ENCODE data around the gene F10. TPM values are rescaled to one million over a fixed set of nuclear protein-coding genes. Genes with fewer than 3 reads are reported as not detected.

Gene F10
- total and polyA plus RNA-seq, 2 experiments from 2014 or later = 0.76 to 1.6 TPM

DNA sequence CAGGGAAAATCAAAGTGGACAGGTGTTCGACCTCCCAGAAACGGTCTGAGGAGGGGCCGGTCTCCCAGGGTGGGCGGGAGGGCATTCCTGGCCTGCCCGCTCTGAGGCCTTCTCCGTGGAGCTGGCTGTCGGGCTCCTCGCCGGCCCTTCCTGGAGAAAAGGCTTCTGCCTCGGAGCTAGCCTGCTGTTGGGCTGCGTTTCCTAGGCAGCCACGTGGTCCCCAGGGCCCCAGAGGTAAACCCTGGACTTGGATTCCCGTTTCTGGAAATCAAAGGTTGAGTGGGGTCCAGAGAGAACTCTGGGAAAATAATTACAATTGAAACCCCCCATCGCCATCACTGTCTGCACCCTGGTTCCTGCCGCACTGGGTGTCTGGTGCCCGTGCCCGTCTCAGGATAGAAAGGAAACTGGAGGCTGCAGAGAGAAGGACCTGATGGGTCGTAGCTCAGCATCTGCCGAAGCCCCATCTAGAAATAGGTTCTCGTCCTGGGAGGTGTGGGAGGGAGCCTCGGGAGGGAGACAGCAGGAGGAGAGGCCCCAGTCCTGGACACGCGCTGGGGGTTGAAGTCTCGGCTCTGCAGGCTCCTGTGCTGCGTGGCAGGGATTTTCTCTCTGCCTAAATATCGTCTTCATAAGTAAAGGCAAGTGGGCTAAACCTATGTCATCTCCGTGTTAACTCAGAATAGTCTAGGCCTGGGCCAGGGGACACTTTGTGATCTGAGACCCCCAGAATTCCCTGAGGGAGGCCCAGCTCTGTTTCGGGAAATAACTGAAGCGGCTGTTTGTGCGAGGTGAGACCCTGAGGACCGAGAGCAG, 28.2 kb downstream of the F10 start:
- peaks cover 27% of the 10 kb centered on the region for H3K27me3 Mint-ChIP-seq (ENCODE audit: insufficient read depth, low read depth, poor library complexity)
- DNase-seq (ENCODE audit: low spot score) = no peak
- Histone ChIP-seq H2AFZ (no peak overlapping the region), H3K4me3 (no peak overlapping the region), H4K20me1 (replicated peaks; ENCODE audit: insufficient read depth) (no peaks in the 10 kb centered on the region), H3K9me2 (ENCODE audit: insufficient read depth) (no peaks in the 10 kb centered on the region), H3K4me2 (no peak overlapping the region), H3K79me2 (replicated peaks; ENCODE audit: insufficient read depth) (no peaks in the 10 kb centered on the region), H3K27ac (ENCODE audit: low read depth) (no peak overlapping the region), H3F3A (replicated peaks; ENCODE audit: low read depth) (peaks cover 17% of the 10 kb centered on the region), H3K36me3 (ENCODE audit: insufficient read depth) (no peaks in the 10 kb centered on the region), H3K4me1 (ENCODE audit: insufficient read depth) (0 out of 2 replicates have a peak, but pooled peaks cover 4% of the 10 kb centered on the region), H3K27me3 (ENCODE audit: insufficient read depth) (peaks cover 22% of the 10 kb centered on the region)
- H3K36me3 Mint-ChIP-seq (ENCODE audit: low read depth) = no peaks in the 10 kb centered on the region; the same call in 2 of the 3 replicates
- peaks cover 3% of the 10 kb centered on the region; the same call in 1 of the 3 replicates for H3K9me3 Mint-ChIP-seq
- H3K27ac Mint-ChIP-seq = no peak overlapping the region
- H3K4me3 Mint-ChIP-seq = no peak overlapping the region
- ATAC-seq = no peak
- TF ChIP-seq ZNF114 (CRISPR knock-in tag; IDR thresholded peaks at IDR 0.05) (no peak), POLR2AphosphoS5 (IDR thresholded peaks at IDR 0.05; ENCODE audit: low read depth) (no peak), JUNB (IDR thresholded peaks at IDR 0.05; ENCODE audit: unreplicated experiment) (no peak), STAT1 (IDR thresholded peaks at IDR 0.05; ENCODE audit: unreplicated experiment) (no peak), EZH2 (IDR thresholded peaks at IDR 0.05; ENCODE audit: low read depth, unreplicated experiment) (no peak), NANOG (IDR thresholded peaks at IDR 0.05; ENCODE audit: borderline replicate concordance) (no peak), EZH2phosphoT487 (IDR thresholded peaks at IDR 0.05; ENCODE audit: unreplicated experiment) (no peak), ZNF331 (CRISPR knock-in tag; IDR thresholded peaks at IDR 0.05; ENCODE audit: low read depth) (no peak), CREB1 (CRISPR knock-in tag; IDR thresholded peaks at IDR 0.05; ENCODE audit: low read depth) (no peak)
- TF ChIP-seq, protein P1, sequence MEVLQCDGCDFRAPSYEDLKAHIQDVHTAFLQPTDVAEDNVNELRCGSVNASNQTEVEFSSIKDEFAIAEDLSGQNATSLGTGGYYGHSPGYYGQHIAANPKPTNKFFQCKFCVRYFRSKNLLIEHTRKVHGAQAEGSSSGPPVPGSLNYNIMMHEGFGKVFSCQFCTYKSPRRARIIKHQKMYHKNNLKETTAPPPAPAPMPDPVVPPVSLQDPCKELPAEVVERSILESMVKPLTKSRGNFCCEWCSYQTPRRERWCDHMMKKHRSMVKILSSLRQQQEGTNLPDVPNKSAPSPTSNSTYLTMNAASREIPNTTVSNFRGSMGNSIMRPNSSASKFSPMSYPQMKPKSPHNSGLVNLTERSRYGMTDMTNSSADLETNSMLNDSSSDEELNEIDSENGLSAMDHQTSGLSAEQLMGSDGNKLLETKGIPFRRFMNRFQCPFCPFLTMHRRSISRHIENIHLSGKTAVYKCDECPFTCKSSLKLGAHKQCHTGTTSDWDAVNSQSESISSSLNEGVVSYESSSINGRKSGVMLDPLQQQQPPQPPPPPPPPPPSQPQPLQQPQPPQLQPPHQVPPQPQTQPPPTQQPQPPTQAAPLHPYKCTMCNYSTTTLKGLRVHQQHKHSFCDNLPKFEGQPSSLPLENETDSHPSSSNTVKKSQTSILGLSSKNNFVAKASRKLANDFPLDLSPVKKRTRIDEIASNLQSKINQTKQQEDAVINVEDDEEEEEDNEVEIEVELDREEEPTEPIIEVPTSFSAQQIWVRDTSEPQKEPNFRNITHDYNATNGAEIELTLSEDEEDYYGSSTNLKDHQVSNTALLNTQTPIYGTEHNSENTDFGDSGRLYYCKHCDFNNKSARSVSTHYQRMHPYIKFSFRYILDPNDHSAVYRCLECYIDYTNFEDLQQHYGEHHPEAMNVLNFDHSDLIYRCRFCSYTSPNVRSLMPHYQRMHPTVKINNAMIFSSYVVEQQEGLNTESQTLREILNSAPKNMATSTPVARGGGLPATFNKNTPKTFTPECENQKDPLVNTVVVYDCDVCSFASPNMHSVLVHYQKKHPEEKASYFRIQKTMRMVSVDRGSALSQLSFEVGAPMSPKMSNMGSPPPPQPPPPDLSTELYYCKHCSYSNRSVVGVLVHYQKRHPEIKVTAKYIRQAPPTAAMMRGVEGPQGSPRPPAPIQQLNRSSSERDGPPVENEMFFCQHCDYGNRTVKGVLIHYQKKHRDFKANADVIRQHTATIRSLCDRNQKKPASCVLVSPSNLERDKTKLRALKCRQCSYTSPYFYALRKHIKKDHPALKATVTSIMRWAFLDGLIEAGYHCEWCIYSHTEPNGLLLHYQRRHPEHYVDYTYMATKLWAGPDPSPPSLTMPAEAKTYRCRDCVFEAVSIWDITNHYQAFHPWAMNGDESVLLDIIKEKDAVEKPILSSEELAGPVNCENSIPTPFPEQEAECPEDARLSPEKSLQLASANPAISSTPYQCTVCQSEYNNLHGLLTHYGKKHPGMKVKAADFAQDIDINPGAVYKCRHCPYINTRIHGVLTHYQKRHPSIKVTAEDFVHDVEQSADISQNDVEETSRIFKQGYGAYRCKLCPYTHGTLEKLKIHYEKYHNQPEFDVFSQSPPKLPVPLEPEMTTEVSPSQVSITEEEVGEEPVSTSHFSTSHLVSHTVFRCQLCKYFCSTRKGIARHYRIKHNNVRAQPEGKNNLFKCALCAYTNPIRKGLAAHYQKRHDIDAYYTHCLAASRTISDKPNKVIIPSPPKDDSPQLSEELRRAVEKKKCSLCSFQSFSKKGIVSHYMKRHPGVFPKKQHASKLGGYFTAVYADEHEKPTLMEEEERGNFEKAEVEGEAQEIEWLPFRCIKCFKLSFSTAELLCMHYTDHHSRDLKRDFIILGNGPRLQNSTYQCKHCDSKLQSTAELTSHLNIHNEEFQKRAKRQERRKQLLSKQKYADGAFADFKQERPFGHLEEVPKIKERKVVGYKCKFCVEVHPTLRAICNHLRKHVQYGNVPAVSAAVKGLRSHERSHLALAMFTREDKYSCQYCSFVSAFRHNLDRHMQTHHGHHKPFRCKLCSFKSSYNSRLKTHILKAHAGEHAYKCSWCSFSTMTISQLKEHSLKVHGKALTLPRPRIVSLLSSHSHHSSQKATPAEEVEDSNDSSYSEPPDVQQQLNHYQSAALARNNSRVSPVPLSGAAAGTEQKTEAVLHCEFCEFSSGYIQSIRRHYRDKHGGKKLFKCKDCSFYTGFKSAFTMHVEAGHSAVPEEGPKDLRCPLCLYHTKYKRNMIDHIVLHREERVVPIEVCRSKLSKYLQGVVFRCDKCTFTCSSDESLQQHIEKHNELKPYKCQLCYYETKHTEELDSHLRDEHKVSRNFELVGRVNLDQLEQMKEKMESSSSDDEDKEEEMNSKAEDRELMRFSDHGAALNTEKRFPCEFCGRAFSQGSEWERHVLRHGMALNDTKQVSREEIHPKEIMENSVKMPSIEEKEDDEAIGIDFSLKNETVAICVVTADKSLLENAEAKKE (CRISPR knock-in tag; IDR thresholded peaks at IDR 0.05) = no peak
- TF ChIP-seq, protein P2, sequence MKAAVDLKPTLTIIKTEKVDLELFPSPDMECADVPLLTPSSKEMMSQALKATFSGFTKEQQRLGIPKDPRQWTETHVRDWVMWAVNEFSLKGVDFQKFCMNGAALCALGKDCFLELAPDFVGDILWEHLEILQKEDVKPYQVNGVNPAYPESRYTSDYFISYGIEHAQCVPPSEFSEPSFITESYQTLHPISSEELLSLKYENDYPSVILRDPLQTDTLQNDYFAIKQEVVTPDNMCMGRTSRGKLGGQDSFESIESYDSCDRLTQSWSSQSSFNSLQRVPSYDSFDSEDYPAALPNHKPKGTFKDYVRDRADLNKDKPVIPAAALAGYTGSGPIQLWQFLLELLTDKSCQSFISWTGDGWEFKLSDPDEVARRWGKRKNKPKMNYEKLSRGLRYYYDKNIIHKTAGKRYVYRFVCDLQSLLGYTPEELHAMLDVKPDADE (IDR thresholded peaks at IDR 0.05) = no peak
- TF ChIP-seq, protein P3, sequence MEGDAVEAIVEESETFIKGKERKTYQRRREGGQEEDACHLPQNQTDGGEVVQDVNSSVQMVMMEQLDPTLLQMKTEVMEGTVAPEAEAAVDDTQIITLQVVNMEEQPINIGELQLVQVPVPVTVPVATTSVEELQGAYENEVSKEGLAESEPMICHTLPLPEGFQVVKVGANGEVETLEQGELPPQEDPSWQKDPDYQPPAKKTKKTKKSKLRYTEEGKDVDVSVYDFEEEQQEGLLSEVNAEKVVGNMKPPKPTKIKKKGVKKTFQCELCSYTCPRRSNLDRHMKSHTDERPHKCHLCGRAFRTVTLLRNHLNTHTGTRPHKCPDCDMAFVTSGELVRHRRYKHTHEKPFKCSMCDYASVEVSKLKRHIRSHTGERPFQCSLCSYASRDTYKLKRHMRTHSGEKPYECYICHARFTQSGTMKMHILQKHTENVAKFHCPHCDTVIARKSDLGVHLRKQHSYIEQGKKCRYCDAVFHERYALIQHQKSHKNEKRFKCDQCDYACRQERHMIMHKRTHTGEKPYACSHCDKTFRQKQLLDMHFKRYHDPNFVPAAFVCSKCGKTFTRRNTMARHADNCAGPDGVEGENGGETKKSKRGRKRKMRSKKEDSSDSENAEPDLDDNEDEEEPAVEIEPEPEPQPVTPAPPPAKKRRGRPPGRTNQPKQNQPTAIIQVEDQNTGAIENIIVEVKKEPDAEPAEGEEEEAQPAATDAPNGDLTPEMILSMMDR (conservative IDR thresholded peaks at IDR 0.05; ENCODE audit: low read depth in 2 of 2) = no peak
- TF ChIP-seq, protein P4, sequence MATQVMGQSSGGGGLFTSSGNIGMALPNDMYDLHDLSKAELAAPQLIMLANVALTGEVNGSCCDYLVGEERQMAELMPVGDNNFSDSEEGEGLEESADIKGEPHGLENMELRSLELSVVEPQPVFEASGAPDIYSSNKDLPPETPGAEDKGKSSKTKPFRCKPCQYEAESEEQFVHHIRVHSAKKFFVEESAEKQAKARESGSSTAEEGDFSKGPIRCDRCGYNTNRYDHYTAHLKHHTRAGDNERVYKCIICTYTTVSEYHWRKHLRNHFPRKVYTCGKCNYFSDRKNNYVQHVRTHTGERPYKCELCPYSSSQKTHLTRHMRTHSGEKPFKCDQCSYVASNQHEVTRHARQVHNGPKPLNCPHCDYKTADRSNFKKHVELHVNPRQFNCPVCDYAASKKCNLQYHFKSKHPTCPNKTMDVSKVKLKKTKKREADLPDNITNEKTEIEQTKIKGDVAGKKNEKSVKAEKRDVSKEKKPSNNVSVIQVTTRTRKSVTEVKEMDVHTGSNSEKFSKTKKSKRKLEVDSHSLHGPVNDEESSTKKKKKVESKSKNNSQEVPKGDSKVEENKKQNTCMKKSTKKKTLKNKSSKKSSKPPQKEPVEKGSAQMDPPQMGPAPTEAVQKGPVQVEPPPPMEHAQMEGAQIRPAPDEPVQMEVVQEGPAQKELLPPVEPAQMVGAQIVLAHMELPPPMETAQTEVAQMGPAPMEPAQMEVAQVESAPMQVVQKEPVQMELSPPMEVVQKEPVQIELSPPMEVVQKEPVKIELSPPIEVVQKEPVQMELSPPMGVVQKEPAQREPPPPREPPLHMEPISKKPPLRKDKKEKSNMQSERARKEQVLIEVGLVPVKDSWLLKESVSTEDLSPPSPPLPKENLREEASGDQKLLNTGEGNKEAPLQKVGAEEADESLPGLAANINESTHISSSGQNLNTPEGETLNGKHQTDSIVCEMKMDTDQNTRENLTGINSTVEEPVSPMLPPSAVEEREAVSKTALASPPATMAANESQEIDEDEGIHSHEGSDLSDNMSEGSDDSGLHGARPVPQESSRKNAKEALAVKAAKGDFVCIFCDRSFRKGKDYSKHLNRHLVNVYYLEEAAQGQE (IDR thresholded peaks at IDR 0.05; ENCODE audit: unreplicated experiment) = no peak
- peaks cover 17% of the 10 kb centered on the region for H3K4me1 Mint-ChIP-seq

Measured in GM23338 (cell line).